ENCODE measurements around the gene CEP162.
"Not testable (repeated sequence)": the region's sequence is repeated elsewhere in the genome, so short reads cannot be mapped to it uniquely, and the experiment has no call there.

Gene CEP162

GRCh38 chr6:84141521-84141920 lies 85.9 kb downstream of the CEP162 start:
- DNase-seq (ENCODE audit: low read depth in 2 of 2) = no peak

DNA sequence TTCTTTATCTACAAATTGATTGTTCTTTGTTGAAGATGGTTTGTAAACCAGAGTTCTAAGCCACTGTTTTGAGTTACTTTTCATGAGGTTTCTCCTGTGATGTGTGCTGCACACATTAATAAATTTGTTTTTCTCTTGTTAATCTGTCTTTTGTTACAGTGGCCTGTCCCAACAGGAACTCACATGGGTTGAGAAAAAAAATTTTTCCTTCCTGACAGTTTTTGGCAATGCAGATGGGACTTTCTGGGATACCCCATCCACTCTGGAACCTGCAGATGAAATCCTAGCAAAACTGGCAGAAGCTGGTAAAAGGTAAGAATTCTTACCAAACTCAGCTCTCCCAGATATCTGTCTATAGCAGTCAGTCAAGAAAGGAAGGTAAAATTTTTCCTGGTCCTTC lies 88.1 kb downstream of the CEP162 start:
- DNase-seq (ENCODE audit: low read depth in 2 of 2) = no peak

DNA sequence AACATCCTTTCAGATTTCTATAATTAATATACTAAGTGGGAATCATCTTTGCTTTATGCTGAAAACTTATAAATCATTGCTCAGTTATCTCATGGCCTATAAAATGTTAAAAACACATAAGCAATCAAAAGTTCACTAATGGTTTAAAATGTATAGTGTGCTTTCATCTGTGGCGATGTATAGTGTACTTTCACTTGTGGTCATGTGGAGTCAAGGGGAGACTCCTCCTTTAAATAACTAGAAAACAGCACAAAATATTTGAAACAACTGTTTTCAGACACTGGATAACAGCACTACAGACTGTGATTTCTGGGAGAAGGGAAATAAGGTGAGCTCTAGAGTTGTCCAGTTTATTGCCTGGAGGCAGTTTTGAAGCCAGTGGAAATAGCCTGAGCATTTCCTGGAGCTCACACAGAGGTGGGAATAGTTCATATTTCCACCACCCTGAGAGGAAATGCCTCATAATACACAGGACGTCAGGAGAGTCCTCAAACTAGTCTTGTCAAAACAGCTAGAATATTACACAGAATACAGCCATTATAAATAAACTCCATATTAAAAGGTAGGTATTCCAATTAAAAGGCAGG lies 89.4 kb downstream of the CEP162 start:
- no peak for DNase-seq (ENCODE audit: low read depth in 2 of 2)

GRCh38 chr6:84137051-84137375 lies 90.4 kb downstream of the CEP162 start:
- no peak for DNase-seq (ENCODE audit: low read depth in 2 of 2)

DNA sequence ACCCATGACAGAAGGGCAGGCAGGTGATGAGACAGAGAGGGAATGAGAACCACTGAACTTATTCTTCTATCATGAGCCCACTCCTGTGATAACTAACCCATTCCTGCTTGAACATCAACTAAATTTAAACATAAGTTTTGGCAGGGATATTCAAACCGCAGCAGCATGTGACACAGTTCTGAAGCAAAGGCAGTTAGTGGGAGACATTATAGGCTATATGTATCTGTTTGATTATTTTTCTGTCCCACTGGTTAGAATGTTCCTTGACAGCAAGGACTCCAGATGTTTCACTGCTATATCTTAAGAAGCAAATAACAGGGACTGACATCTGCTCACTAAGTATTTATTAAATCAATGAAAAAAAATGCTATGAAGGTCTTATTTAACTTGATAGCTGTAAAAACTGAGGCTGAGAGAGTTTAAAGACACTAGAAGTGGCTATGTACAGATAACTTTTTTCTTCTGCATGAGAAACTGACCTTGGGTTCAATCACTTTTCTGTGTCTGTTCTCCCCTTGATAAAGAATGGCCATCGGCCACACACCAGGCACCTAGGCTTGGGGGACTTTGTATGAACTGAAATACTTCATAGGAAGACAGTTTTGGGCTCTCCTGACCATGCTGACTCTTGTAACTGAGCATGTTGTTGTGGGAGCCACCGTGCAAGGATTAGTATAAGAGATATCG lies 90.9 kb downstream of the CEP162 start:
- DNase-seq (ENCODE audit: low read depth in 2 of 2) = no peak

GRCh38 chr6:84135291-84135690 lies 92.2 kb downstream of the CEP162 start:
- no peak for DNase-seq (ENCODE audit: low read depth in 2 of 2)

- DNase-seq (ENCODE audit: low read depth in 2 of 2) = not testable (repeated sequence)
These were observed 94.1 kb downstream of the CEP162 start for GRCh38 chr6:84133385-84133784.

DNA sequence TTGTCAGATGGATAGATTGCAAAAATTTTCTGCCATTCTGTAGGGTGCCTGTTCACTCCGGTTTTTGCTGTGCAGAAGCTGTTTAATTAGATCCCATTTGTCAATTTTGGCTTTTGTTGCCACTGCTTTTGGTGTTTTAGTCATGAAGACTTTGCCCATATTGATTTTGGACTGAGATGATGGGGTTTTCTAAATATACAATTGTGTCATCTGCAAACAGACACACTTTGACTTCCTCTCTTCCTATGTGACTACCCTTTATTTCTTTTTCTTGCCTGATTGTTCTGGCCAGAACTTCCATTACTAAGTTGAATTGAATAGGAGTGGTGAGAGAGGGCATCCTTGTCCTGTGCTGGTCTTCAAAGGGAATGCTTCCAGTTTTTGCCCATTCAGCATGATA lies 97.9 kb downstream of the CEP162 start:
- DNase-seq (ENCODE audit: low read depth in 2 of 2) = not testable (repeated sequence)

GRCh38 chr6:84123186-84123585 lies 104.3 kb downstream of the CEP162 start:
- no peak for DNase-seq (ENCODE audit: low read depth in 2 of 2)

GRCh38 chr6:84119277-84119676 lies 108.2 kb downstream of the CEP162 start:
- DNase-seq (ENCODE audit: low read depth in 2 of 2) = no peak

- DNase-seq (ENCODE audit: low read depth in 2 of 2) = no peak
These were observed 109.3 kb downstream of the CEP162 start for GRCh38 chr6:84118191-84118590.

DNA sequence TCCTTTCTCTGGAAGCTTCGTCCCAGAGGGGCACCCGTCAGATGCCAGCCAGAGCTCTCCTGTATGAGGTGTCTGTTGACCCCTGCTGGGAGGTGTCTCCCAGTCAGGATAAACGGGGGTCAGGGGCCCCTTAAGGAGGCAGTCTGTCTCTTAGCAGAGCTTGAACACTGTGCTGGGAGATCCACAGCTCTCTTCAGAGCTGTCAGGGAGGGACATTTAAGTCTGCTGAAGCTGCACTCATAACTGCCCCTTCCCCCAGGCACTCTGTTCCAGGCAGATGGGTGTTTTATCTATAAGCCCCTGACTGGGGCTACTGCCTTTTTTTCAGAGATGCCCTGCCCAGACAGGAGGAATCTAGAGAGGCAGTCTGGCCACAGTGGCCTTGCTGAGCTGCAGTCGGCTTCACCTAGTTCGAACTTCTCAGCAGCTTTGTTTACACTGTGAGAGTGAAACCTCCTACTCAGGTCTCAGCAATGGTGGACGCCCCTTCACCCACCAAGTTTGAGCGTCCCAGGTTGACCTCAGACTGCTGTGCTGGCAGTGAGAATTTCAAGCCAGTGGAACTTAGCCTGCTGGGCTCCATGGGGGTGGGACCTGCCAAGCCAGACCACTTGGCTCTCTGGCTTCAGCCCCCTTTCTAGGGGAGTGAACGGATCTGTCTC lies 112.4 kb downstream of the CEP162 start:
- not testable (repeated sequence) for DNase-seq (ENCODE audit: low read depth in 2 of 2)

DNA sequence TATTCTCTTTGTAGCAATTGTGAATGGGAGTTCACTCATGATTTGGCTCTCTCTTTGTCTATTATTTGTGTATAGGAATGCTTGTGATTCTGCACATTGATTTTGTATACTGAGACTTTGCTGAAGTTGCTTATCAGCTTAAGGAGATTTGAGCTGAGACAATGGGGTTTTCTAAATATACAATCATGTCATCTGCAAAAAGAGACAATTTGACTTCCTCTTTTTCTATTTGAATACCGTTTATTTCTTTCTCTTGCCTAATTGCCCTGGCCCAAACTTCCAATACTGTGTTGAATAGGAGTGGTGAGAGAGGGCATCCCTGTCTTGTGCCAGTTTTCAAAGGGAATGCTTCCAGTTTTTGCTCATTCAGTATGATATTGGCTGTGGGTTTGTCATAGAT lies 116.1 kb downstream of the CEP162 start:
- not testable (repeated sequence) for DNase-seq (ENCODE audit: low read depth in 2 of 2)

DNA sequence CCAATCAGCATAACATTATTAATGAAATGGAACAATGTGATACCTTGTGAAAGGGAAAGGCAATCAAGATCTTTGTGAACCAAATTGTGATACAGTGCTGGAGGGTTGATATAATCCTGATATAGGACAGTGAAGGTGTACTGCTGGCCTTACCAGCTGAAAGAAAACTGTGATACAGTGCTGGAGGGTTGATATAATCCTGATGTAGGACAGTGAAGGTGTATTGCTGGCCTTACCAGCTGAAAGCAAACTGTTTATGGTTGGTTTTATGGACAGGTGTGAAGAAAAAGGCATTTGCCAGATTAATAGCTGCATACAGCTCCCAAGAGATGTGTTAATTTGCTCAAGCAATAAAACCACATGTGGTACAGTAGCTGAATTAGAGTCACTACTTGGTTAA lies 119.9 kb downstream of the CEP162 start:
- DNase-seq (ENCODE audit: low read depth in 2 of 2) = no peak

- not testable (repeated sequence) for DNase-seq (ENCODE audit: low read depth in 2 of 2)
These were observed 122.1 kb downstream of the CEP162 start for GRCh38 chr6:84105215-84105924.

- no peak for DNase-seq (ENCODE audit: low read depth in 2 of 2)
These were observed 124.4 kb downstream of the CEP162 start for GRCh38 chr6:84103029-84103428.

DNA sequence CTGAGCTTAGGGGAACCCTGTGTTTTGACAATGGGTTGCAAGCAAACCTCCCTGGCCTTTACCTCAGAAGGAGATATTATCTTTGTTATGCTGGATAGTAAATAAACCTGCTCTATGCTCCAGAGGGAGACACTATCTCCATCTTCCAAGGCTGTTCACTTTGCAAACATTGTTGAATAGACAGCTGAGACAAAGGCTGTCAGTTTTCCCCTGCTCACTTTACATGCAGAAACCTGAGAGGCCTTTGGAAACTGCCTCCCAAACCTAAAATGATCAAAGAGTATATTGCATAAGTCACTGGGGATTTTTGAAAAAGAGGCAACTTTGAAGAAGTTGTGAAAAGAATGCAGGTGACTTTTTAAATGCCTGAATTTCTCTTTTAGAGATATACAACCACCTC lies 132.3 kb downstream of the CEP162 start:
- no peak for DNase-seq (ENCODE audit: low read depth in 2 of 2)

DNA sequence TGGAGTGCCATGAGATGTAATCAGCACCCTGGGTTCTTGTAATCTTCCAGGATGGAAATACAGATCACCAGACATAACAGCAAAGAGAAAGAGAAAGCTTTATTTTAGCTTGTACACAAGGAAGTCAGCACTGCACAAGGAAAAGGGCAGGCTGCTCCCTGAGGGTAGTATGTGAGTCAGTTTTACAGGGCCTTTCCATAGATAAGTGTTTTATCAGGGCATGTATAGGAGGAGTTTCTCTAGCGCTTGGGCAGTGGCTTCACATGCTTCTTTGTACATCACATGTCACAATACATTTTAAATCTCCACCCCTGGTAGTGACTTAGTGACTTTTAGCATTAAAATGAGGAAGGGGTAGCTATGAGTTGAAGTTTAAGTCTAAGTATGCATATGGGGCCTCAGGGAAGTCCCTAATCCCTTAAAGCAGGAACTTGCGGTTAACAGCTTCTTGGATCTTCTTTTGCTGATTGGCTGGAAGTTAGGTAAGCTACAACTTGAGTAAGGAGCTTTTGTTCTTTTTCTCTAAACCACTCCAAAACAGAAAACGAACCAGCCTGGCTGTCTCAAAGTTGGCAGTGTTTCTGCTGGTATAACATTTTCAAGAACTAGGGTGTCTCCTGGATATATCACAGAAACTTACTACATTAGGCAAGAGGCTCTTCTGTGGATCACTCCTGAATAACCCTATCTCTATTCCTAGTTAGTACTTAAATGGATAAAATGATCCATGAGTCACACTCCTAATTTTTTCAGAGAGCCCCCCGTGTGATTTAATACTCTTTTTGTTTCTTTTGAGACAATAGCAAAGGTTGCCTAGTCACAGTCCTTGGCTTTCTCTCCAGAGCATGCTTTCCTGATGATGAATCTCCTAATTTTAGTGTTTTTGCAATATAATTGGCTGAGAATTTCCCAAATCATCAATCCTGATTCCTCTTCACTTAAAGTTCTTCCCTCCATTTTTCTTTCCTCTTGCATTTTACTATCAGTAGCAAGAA lies 133.7 kb downstream of the CEP162 start:
- no peak for DNase-seq (ENCODE audit: low read depth in 2 of 2)

- no peak for DNase-seq (ENCODE audit: low read depth in 2 of 2)
These were observed 137.9 kb downstream of the CEP162 start for GRCh38 chr6:84089552-84089951.

DNA sequence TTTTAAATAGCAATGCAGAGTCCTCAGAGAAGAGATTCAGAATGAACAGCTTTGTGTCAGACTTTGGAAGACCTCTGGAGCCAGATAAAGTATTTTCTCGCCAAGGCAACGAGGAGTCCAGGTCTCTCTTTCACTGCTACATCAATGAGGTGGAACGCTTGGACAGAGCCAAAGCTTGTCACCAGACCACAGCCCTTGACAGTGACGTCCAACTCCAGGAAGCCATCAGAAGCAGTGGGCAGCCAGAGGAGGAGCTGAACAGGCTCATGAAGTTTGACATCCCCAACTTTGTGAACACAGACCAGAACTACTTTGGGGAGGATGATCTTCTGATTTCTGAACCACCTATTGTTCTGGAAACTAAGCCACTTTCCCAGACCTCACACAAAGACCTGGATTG lies 138.4 kb downstream of the CEP162 start:
- DNase-seq (ENCODE audit: low read depth in 2 of 2) = no peak

Data from stimulated activated CD4-positive, alpha-beta T cell treated with anti-CD3 and anti-CD28 coated beads, Interleukin-4, amount 100 ng/mL, for 48 hours (primary cell).